Endothelial cell of umbilical vein (primary cell): Measurements from ENCODE around the gene CLEC16A. TPM values are rescaled to one million over a fixed set of nuclear protein-coding genes. Genes with fewer than 3 reads are reported as not detected.

Experiments
- BruUV-seq: library from RNA; stranded (reverse); fragments of 400-500 nt; replicated peaks from 2 replicates; lab custom pipeline; 2021; lab: Mats Ljungman, UMichigan
- CTCF ChIA-PET: fragments of 300-600, 350-600 bp; sonication (Branson Sonifier 250); formaldehyde crosslinking; loops from one replicate; lab custom pipeline; 2021; ENCODE audit warnings: antibody characterized with exemption, inconsistent platforms; lab: Charles Lee
- POLR2A ChIA-PET: fragments of 300-600, 350-600 bp; sonication (Branson Sonifier 250); formaldehyde crosslinking; loops from one replicate; lab custom pipeline; 2021; ENCODE audit warnings: antibody characterized with exemption, inconsistent platforms; lab: Charles Lee
- DNase-seq: peaks from one replicate; pipeline ENCODE4 v3.0.0-alpha.2; 2011; ENCODE audit warnings: low read depth, low spot score
- FAIRE-seq: peaks from 2 replicates; lab custom pipeline; 2011; peaks lifted over from hg19 to GRCh38; lab: Jason Lieb, UNC
- H2AFZ ChIP-seq: 2 replicates; pipeline ENCODE4 v1.6.0; 2012; ENCODE audit warnings: low read depth, low read length, control low read depth, inconsistent platforms
- H3K27ac ChIP-seq: 2 replicates; pipeline ENCODE4 v1.5.1; 2011; ENCODE audit warnings: low read depth, mild to moderate bottlenecking, control low read depth, low read length, moderate library complexity; ENCODE audit not compliant: insufficient read depth
- H3K27me3 ChIP-seq, 2 experiments: 2 replicates each; pipeline versions ENCODE4 v1.6.0 to v1.6.1; 2011; ENCODE audit warnings: low read length in 2 of 2, mixed read lengths in 1 of 2; ENCODE audit not compliant: control insufficient read depth in 2 of 2, insufficient read depth in 2 of 2
- H3K36me3 ChIP-seq, 2 experiments: 2 replicates in 1 of 2; 3 replicates in 1 of 2; pipeline ENCODE4 v1.5.1; 2011; ENCODE audit warnings: low read length in 2 of 2, mild to moderate bottlenecking in 1 of 2, moderate library complexity in 1 of 2; ENCODE audit not compliant: control insufficient read depth in 2 of 2, insufficient read depth in 2 of 2; ENCODE audit errors: extremely low read depth in 1 of 2
- H3K4me1 ChIP-seq: 3 replicates; pipeline ENCODE4 v1.5.1; 2011; ENCODE audit warnings: mild to moderate bottlenecking, low read length; ENCODE audit not compliant: control insufficient read depth, insufficient read depth; ENCODE audit errors: extremely low read depth
- H3K4me2 ChIP-seq: 2 replicates; pipeline ENCODE4 v1.6.1; 2011; ENCODE audit warnings: low read length, control low read depth, mixed read lengths; ENCODE audit not compliant: insufficient read depth
- H3K4me3 ChIP-seq, 3 experiments: fragments of 200-600 bp in 1 of 3; sonication (generic), shearing (Covaris generic) in 1 of 3; replicated peaks in 1 of 3; 2 replicates each; pipeline ENCODE4 v1.5.1; 2011 to 2016; ENCODE audit warnings: control low read depth in 3 of 3, low read length in 3 of 3, mild to moderate bottlenecking in 2 of 3, inconsistent platforms in 1 of 3, low read depth in 1 of 3, moderate library complexity in 1 of 3; ENCODE audit not compliant: insufficient read depth in 1 of 3
- H3K79me2 ChIP-seq: 2 replicates; pipeline ENCODE4 v1.6.0; 2012; ENCODE audit warnings: low read length, inconsistent platforms; ENCODE audit not compliant: control insufficient read depth, insufficient read depth
- H3K9ac ChIP-seq: replicated peaks from 2 replicates; pipeline ENCODE3; 2011; ENCODE audit warnings: low read length, control low read depth; ENCODE audit not compliant: insufficient read depth; ENCODE audit errors: extremely low read depth
- H3K9me1 ChIP-seq: replicated peaks from 3 replicates; pipeline ENCODE4 v1.6.0; 2011; ENCODE audit warnings: mild to moderate bottlenecking, low read length; ENCODE audit not compliant: control insufficient read depth, insufficient read depth; ENCODE audit errors: extremely low read depth
- H3K9me3 ChIP-seq: replicated peaks from 2 replicates; pipeline ENCODE4 v1.5.1; 2012; ENCODE audit warnings: low read length, inconsistent platforms; ENCODE audit not compliant: control insufficient read depth, insufficient read depth
- H4K20me1 ChIP-seq: replicated peaks from 2 replicates; pipeline ENCODE3; 2011; ENCODE audit warnings: mild to moderate bottlenecking, low read length; ENCODE audit not compliant: control insufficient read depth, insufficient read depth; ENCODE audit errors: extremely low read depth
- EZH2 ChIP-seq: IDR thresholded peaks from 2 replicates; pipeline ENCODE4 v1.6.1; 2012; ENCODE audit warnings: borderline replicate concordance, low read depth, mild to moderate bottlenecking, moderate library complexity, low read length, inconsistent platforms; ENCODE audit not compliant: severe bottlenecking
- FOS ChIP-seq: IDR thresholded peaks from 2 replicates; pipeline ENCODE4 v1.6.1; 2011; ENCODE audit warnings: mild to moderate bottlenecking, low read length, moderate library complexity, borderline replicate concordance; ENCODE audit not compliant: insufficient read depth
- GATA2 ChIP-seq: IDR thresholded peaks from 2 replicates; pipeline ENCODE4 v1.7.0; 2011; ENCODE audit warnings: low read depth, mild to moderate bottlenecking, moderate library complexity, mixed read lengths, low read length; ENCODE audit not compliant: insufficient read length, insufficient read depth
- JUN ChIP-seq: IDR thresholded peaks from 2 replicates; pipeline ENCODE4 v1.6.1; 2011; ENCODE audit warnings: borderline replicate concordance, low read depth; ENCODE audit not compliant: insufficient read length, insufficient read depth
- MYC ChIP-seq: IDR thresholded peaks from one replicate; pipeline ENCODE4 v1.6.1; 2011; ENCODE audit warnings: mild to moderate bottlenecking, low read depth, low read length
- POLR2A ChIP-seq: IDR thresholded peaks from 2 replicates; pipeline ENCODE4 v1.6.1; 2012; ENCODE audit warnings: low read depth, mild to moderate bottlenecking, control low read depth, low read length
- POLR2AphosphoS5 ChIP-seq: IDR thresholded peaks from 2 replicates; pipeline ENCODE4 v1.6.1; 2012; ENCODE audit warnings: low read depth, mild to moderate bottlenecking, control low read depth, low read length, moderate library complexity; ENCODE audit not compliant: insufficient read depth
- dilution Hi-C: fragments of 300-500 bp; cut with MboI; formaldehyde crosslinking; loops from one replicate; pipeline ENCODE4 v1.15.0; 2019; ENCODE audit warnings: low sequenced_read_pairs; ENCODE audit not compliant: extremely low pct_ligation_motif_present
- intact Hi-C: fragments of 100-400 bp; cut with micrococcal nuclease; formaldehyde crosslinking; loops from one replicate; pipeline ENCODE4 v1.10.0; 2022
- polyA plus RNA-seq, 4 experiments: library from polyadenylated mRNA; depleted of rRNA in 3 of 4; stranded (reverse) in 3 of 4; unstranded in 1 of 4; fragments of >200 nt; gene quantifications; 2 replicates each; pipeline versions ENCODE4 v1.2.1 to v1.2.3, GENCODE V29; 2011 to 2012; ENCODE audit warnings: missing spikeins in 1 of 4
- total RNA-seq: library from RNA; stranded (reverse); gene quantifications from 2 replicates; pipeline ENCODE4 v1.2.3, GENCODE V29; 2021
- TF ChIP-seq, protein P1 (sequence below): IDR thresholded peaks from 2 replicates; pipeline ENCODE4 v1.6.1; 2011; ENCODE audit not compliant: insufficient read depth, insufficient read length
- TF ChIP-seq, protein P2 (sequence below), 2 donors: IDR thresholded peaks; 1 replicate in 1 of 2; 2 replicates in 1 of 2; pipeline ENCODE4 v1.5.1; 2011; ENCODE audit warnings: low read length in 2 of 2, mild to moderate bottlenecking in 2 of 2, moderate library complexity in 2 of 2, control low read depth in 1 of 2, inconsistent platforms in 1 of 2, low read depth in 1 of 2; ENCODE audit not compliant: insufficient read depth in 1 of 2; ENCODE audit errors: extremely low read depth in 1 of 2

The CLEC16A gene
- total and polyA plus RNA-seq, 2 donors (not counting 3 experiments of a cell fraction or from before 2014, with no cell fraction given): 11.4 to 23.3 TPM

DNA sequence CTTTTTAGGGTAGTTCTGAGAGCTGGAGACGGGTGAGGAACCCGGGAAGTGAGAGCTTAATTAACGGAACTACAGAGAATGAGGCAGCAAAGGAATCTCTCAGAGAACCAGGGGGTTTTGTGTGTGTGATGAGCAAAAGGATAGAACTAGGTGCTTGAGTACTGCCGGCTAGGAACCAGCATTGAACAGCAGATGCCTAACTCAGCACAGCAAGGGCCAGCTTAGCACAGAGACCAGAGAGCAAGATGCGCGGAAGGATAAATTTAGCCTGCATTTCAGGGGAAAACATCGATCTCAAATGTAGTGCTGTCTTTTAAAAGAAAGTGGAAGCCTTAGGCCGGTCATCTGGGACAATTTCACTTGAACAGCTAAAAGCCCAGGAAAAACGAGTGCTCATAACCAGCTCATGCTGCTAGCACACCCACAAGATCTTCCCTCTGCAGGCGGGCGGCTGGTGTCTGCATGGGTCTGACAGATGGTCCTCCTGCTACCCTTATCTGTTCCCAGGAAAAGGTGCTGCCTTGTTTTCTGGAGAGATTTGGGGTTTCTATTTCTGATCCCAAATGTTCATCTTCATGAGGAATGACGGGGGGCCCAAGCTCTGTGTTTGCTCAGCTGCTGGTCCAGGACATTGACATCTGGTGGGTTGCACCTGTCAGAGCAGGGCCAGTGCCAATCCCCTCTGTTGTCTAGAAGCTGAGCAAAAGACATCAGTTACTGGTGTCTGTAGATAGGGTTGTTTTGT is 207.7 kb downstream of the CLEC16A start:
- Histone ChIP-seq H3K27ac (no peak overlapping the region), H3K27me3 (no peaks in the 10 kb centered on the region), H3K4me3 (no peak overlapping the region), H2AFZ (no peak overlapping the region), H3K79me2 (no peaks in the 10 kb centered on the region), H3K9me1 (no peaks in the 10 kb centered on the region), H3K9ac (no peak overlapping the region), H3K4me2 (no peak overlapping the region), H3K9me3 (no peaks in the 10 kb centered on the region), H3K36me3 (no peaks in the 10 kb centered on the region), H4K20me1 (no peaks in the 10 kb centered on the region), H3K4me1 (no peaks in the 10 kb centered on the region)
- no TSS peak for BruUV-seq
- intact Hi-C loops (no loop called here), dilution Hi-C loops (no loop called here)
- TF ChIP-seq, protein P1, sequence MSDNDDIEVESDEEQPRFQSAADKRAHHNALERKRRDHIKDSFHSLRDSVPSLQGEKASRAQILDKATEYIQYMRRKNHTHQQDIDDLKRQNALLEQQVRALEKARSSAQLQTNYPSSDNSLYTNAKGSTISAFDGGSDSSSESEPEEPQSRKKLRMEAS: no peak
- TF ChIP-seq FOS (no peak), MYC (no peak), POLR2A (no peak), GATA2 (no peak), EZH2 (no peak), POLR2AphosphoS5 (no peak), JUN (no peak)
- TF ChIP-seq, protein P2, sequence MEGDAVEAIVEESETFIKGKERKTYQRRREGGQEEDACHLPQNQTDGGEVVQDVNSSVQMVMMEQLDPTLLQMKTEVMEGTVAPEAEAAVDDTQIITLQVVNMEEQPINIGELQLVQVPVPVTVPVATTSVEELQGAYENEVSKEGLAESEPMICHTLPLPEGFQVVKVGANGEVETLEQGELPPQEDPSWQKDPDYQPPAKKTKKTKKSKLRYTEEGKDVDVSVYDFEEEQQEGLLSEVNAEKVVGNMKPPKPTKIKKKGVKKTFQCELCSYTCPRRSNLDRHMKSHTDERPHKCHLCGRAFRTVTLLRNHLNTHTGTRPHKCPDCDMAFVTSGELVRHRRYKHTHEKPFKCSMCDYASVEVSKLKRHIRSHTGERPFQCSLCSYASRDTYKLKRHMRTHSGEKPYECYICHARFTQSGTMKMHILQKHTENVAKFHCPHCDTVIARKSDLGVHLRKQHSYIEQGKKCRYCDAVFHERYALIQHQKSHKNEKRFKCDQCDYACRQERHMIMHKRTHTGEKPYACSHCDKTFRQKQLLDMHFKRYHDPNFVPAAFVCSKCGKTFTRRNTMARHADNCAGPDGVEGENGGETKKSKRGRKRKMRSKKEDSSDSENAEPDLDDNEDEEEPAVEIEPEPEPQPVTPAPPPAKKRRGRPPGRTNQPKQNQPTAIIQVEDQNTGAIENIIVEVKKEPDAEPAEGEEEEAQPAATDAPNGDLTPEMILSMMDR (IDR thresholded peaks at IDR 0.05; ENCODE audit: extremely low read depth in 1 of 2, insufficient read depth in 1 of 2, low read depth in 1 of 2, low read length in 2 of 2): no peak
- FAIRE-seq (no peak), DNase-seq (no peak)
- POLR2A ChIA-PET: no interaction called here
- CTCF ChIA-PET: interaction anchor here (0.9 to 1.5 kb wide), 3 partner anchors 9 to 50 kb away, joined by 3 to 7 read pairs (median 5); no protein-coding TSS in a partner anchor
